PFSK-1 (cell line): ENCODE measurements around the gene SLC6A6.

Experiments
- FOXP2 ChIP-seq: optimal IDR thresholded peaks from 2 replicates; pipeline ENCODE3; 2011; ENCODE audit warnings: borderline replicate concordance, control low read depth, inconsistent platforms; ENCODE audit not compliant: insufficient read depth; ENCODE audit errors: extremely low read length, extremely low read depth
- POLR2AphosphoS5 ChIP-seq: IDR thresholded peaks from 2 replicates; pipeline ENCODE4 v1.6.1; 2012; ENCODE audit warnings: low read depth, mild to moderate bottlenecking, control low read depth, low read length, moderate library complexity
- SIN3A ChIP-seq: IDR thresholded peaks from 2 replicates; pipeline ENCODE4 v1.6.1; 2012; ENCODE audit warnings: mild to moderate bottlenecking, low read length, moderate library complexity, borderline replicate concordance; ENCODE audit not compliant: insufficient read depth
- TAF1 ChIP-seq: IDR thresholded peaks from 2 replicates; pipeline ENCODE4 v1.6.1; 2012; ENCODE audit warnings: low read length, control low read depth, borderline replicate concordance; ENCODE audit not compliant: insufficient read depth
- TF ChIP-seq, protein P1 (sequence below), 2 experiments: IDR thresholded peaks; 2 replicates each; pipeline versions ENCODE4 v1.6.1 to v1.8.0; 2011 to 2012; ENCODE audit warnings: low read depth in 2 of 2, low read length in 2 of 2, control low read depth in 1 of 2, inconsistent platforms in 1 of 2, mild to moderate bottlenecking in 1 of 2, moderate library complexity in 1 of 2; ENCODE audit not compliant: insufficient read depth in 1 of 2

Gene SLC6A6

DNA sequence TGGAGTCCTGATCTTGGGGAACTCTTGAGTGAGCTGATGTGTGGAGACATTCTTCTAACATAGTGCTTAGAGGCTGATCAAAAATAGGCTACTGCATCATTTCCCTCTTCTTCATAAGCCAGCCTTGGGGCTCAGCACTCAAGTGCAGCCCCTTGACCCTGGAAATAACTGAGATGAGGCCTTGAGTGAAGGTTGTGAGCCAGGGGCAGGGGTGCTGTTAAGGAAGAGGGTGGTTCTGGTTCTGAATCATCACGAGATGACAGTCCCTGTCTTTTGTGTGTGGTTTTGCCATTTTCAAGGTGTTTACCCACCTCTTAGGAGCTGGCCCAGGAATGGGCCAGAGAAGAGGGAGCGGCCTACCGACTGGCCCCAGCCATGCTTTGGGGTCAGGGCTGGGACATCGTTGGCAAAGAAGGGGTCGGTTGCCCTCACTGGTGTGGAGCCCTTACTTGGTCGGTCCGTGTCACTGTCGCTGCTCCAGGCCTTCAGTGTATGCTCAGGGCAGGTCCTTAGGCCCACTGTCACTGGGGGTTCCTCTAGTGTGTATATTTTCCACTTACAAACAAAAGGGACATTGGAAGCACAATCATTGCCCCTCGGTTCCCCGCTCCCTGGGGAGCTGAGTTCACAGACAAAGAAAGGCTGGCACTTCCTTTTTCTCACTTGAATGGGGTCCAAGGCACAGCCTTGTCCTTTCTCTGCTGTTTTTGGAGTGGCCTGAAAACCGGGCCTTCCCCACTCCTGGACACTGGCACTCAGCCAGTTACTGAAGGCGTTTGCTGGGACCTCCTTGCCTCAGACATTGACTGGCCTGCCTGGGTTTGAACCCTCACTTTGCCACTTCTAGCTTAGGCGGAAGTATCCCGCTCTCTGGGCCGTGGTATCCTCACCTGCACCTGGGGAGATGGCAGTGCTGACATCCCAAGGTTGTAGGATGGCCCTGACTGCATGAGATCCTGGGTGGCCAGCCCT is 46.6 kb downstream of the SLC6A6 start:
- no peak for TF ChIP-seq TAF1
- TF ChIP-seq FOXP2: no peak
- TF ChIP-seq POLR2AphosphoS5: no peak
- TF ChIP-seq, protein P1, sequence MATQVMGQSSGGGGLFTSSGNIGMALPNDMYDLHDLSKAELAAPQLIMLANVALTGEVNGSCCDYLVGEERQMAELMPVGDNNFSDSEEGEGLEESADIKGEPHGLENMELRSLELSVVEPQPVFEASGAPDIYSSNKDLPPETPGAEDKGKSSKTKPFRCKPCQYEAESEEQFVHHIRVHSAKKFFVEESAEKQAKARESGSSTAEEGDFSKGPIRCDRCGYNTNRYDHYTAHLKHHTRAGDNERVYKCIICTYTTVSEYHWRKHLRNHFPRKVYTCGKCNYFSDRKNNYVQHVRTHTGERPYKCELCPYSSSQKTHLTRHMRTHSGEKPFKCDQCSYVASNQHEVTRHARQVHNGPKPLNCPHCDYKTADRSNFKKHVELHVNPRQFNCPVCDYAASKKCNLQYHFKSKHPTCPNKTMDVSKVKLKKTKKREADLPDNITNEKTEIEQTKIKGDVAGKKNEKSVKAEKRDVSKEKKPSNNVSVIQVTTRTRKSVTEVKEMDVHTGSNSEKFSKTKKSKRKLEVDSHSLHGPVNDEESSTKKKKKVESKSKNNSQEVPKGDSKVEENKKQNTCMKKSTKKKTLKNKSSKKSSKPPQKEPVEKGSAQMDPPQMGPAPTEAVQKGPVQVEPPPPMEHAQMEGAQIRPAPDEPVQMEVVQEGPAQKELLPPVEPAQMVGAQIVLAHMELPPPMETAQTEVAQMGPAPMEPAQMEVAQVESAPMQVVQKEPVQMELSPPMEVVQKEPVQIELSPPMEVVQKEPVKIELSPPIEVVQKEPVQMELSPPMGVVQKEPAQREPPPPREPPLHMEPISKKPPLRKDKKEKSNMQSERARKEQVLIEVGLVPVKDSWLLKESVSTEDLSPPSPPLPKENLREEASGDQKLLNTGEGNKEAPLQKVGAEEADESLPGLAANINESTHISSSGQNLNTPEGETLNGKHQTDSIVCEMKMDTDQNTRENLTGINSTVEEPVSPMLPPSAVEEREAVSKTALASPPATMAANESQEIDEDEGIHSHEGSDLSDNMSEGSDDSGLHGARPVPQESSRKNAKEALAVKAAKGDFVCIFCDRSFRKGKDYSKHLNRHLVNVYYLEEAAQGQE (IDR thresholded peaks at IDR 0.05; ENCODE audit: insufficient read depth in 1 of 2, low read depth in 2 of 2, low read length in 2 of 2): no peak
- TF ChIP-seq SIN3A: no peak

DNA sequence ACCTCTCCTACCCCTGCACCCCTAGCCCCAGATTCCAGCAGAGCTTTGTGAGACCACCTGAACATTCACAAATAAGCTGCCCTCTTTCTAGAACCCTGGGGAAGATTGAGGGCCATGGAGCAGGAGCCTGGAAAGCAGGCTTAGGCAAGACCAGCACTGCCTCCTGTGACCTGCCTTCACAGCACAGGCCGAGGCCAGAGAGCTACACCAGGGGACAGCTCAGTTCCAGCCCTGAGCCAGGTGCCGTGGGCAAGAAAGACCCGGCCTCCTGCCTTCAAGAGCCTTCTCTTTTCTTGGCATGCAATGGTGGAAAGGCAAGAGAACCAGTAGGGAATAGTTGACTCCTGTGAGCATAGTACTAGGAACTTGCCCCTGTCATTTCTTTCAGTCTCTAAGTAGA is 48.1 kb downstream of the SLC6A6 start:
- TF ChIP-seq TAF1 (no peak), FOXP2 (no peak), POLR2AphosphoS5 (no peak), SIN3A (no peak)
- TF ChIP-seq, protein P1 (IDR thresholded peaks at IDR 0.05; ENCODE audit: insufficient read depth in 1 of 2, low read depth in 2 of 2, low read length in 2 of 2): no peak

DNA sequence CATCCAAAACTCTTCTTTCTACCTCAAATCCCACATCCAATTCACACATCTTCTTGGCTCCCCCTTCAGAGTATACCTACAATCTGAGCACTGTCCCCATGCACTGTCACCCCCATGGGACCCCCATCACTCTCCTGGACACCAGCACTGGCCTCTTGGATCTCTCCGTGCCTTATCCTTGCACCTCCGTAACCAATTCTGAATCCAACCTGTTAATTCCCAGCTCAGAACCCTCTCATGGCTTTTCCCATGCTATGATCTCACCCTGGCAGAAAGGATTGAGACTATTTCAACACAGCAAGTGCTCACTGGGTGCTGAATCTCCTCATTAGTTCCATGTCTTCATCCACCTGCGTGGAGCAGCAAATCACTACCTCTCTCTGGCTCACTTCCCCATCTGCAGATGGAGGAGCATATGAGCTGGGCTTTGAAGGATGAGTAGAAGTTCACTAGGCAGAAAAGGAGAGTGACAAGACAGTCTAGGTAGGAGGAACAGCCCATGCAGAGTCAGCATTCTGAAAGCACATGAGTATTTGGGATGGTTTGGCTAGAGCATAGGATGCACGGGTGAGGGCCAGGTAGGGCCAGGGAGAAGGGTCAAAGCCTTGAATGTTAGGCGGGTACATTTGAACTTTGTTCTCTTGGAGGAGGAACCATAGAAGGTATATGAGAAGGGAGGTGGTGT is 48.7 kb downstream of the SLC6A6 start:
- TF ChIP-seq TAF1 (no peak), POLR2AphosphoS5 (no peak), SIN3A (no peak)
- TF ChIP-seq, protein P1 (IDR thresholded peaks at IDR 0.05; ENCODE audit: insufficient read depth in 1 of 2, low read depth in 2 of 2, low read length in 2 of 2): no peak

DNA sequence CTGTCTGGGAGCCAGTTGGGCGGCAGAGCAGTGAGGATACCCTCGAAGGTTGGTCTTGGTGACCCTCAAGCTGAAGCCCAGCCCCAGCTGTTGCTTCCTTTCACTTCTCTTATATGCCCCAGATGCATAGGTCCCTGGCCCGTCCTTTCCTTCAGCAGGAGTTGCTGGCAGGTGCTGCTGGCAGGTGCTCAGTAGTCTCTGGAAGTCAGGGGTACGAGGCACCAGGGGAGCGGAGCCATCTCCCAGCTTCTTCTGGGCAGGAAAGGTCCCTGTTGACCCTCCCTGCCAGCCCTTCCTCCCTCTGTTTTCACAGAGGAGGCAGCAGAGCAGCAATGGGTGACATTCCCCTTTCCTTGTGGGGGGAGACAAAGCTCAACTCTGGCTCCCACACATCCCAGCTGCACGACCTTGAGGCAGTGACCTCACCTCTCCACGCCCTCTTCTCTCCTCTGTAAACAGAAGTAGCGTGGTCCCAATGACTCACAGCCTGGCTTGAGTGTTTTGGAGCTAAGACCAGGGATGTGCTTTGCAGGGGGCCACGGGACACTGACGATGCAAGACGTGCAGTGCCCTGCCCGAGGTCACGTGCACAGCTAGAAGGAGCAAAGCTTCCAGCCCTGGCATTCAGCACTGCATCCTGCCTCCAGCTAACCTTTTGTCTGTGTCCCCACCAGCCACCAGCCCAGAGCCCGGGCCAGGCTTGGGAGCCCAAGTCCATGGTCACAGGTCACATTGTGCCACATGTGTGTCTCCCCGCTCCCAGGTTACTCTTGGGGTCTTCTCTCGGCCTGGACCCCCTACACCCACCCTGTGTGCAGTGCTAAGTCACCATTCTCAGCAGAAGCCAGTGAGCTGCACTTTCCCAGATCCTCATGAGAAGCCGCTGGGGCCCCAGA is 49.7 kb downstream of the SLC6A6 start:
- TF ChIP-seq FOXP2: no peak
- TF ChIP-seq, protein P1 (IDR thresholded peaks at IDR 0.05; ENCODE audit: insufficient read depth in 1 of 2, low read depth in 2 of 2, low read length in 2 of 2): no peak
- TF ChIP-seq SIN3A: no peak
- TF ChIP-seq TAF1: no peak
- no peak for TF ChIP-seq POLR2AphosphoS5
